ENCODE results near the gene SLC38A11. TPM values are rescaled to one million over a fixed set of nuclear protein-coding genes. Genes with fewer than 3 reads are reported as not detected.

Gene SLC38A11
- total RNA-seq (2022; extraction: Qiagen RNA extraction; ENCODE audit: low read depth) = not detected in 5 replicates

GRCh38 chr2:164954954-164955701 lies at the start of gene SLC38A11:
SLC38A11 (minus strand) TSS chr2:164955525; CDS start chr2:164955247, 278 bp downstream.

Other genes with a start within 250 kb of the SLC38A11 start
- gene COBLL1, start 113.7 kb downstream of the SLC38A11 start, total RNA-seq (2022; extraction: Qiagen RNA extraction; ENCODE audit: low read depth) = 3.0 to 4.4 TPM (median 3.9 TPM) in 5 replicates
- 0.01 to 0.02 TPM in 2 of 5 replicates, not detected in the others for gene SCN3A, start 248.5 kb upstream of the SLC38A11 start, total RNA-seq (2022; extraction: Qiagen RNA extraction; ENCODE audit: low read depth)